Activated CD8-positive, alpha-beta memory T cell treated with anti-CD3 and anti-CD28 coated beads, Interleukin-2, amount 50 U/mL, for 24 hours (primary cell): ENCODE results near the gene RAPSN.

Experiments used
- DNase-seq: peaks from one replicate; pipeline ENCODE4 v3.0.0-alpha.2; 2020; ENCODE audit errors: extremely low read depth

RAPSN gene

DNA sequence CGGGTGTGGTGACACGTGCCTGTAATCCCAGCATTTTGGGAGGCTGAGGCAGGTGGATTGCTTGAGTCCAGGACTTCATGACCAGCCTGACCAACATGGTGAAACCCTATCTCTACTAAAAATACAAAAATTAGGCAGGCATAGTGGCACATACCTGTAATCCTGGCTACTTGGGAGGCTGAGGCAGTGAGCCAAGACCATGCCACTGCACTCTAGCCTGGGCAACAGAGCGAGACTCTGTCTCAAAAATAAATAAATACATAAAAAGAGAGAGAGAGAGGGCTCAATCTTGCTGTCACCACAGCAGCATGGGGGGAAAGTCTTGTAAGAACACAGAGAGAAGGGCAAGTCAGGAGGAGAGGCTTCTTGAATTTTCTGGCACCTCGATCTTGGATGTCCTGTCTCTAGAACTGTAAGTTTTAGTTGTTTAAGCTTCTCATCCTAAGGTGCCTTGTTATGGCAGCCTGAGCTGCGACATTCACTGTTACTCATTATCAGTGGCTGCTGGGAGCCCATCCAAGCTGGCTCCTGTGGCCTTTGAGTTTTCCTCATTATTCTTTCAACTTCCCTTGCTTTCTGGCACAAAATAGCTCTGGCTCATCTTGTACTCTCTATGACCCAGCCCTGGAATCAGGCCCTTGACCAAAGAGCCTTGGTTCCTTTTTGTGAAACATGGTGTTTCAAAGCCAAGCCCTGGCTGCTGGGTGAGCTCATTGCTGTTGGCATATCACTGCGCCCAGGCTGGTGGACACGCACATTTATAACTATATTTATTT lies 14.7 kb downstream of the RAPSN start:
- no peak for DNase-seq

- DNase-seq: no peak
These were observed 15.8 kb downstream of the RAPSN start for GRCh38 chr11:47433157-47433556.

DNA sequence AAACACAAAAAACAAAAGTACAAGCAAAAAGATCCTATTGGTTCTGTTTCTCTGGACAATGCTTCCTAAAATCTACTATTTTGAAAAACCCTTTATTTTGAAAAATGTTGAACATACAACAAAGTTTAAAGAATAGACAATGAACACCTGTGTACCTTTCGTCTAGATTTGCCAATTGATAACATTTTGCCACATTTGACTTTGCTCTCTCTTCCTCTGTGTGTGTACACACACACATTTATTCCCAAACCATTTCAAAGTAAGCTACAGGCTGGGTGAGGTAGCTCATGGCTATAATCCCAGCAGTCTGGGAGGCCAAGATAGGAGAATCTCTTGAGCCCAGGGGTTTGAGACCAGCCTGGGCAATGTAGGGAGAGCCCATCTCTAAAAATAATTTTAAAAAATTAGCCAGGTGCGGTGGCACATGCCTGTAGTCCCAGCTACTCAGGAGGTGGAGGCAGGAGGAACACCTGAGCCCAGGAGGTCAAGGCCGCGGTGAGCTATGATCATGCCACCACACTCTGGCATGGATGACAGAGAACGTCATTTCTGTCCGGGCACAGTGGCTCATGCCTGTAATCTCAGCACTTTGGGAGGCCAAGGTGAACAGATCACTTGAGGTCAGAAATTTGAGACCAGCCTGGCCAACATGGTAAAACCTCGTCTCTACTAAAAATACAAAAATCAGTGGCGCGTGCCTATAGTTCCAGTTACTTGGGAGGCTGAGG lies 17.4 kb downstream of the RAPSN start:
- DNase-seq: no peak

GRCh38 chr11:47430524-47430923 lies 18.4 kb downstream of the RAPSN start:
- no peak for DNase-seq

GRCh38 chr11:47426062-47426956 lies 22.6 kb downstream of the RAPSN start, which contains the start of gene PSMC3:
Gene PSMC3 (minus strand): TSS chr11:47426439. CDS start chr11:47426279, 160 bp downstream.
- DNase-seq: peak; percentile 97

GRCh38 chr11:47425611-47426010 lies 23.3 kb downstream of the RAPSN start:
- no peak for DNase-seq

DNA sequence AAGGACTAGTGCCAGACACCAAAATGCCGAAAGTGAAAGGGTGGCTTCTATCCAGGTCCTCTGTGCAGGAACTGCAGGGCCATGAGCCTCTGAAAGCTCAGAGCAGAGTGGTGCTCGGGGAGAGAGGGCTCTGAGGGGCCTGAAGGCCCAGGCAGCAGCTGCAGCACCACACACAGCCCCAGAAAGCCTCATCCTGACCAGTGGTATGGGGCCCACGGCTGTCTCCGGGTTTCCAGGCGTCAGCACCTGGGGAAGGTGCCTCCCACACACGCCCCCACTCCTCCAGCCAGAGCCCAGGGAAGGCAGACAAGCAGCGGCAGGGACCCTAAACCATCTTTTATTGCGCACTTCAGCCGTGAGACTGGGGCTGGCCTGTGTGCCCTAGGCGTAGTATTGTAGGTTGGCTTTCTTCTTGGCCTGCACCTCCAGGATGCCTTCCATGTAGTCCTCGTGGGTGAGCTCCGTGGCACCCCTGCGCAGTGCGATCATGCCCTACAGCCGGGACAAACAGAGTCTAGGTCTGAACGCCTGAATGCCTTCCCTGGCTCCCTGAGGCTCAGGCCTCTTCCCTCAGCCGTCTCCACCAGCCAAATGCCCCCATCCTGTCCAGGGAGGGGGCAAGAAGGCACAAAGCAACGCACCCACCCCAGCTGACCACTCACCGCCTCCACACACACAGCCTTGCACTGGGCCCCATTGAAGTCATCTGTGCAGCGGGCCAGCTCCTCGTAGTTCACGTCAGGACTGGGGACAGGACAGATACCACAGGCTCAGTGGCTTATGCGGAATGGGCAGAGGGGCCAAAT lies 30.3 kb downstream of the RAPSN start:
- no peak for DNase-seq

DNA sequence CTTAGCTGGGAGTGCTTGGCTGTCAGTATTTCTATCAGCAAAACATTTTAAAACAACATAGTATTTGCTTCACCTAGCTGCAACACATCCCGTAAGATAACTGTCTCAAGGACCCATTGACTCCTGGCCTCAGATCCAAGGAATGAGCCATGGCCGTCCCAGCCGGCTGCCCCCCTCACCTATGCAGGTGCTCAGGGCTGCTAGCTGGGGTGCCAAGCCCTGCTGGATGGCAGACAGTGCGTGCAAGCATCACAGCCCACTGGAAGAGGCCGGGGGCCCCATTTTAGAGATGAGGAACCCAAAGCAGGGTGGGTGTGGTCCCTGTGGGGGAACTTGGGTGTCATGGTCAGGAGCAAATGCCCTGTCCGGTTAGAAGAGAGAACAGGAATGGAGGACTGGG lies 31.2 kb downstream of the RAPSN start:
- DNase-seq: no peak

- no peak for DNase-seq
These were observed 32.9 kb downstream of the RAPSN start for GRCh38 chr11:47415949-47416472.

- no peak for DNase-seq
These were observed 33.7 kb downstream of the RAPSN start for GRCh38 chr11:47415091-47415854.

- no peak for DNase-seq
These were observed 34.3 kb downstream of the RAPSN start for GRCh38 chr11:47414685-47415070.

DNA sequence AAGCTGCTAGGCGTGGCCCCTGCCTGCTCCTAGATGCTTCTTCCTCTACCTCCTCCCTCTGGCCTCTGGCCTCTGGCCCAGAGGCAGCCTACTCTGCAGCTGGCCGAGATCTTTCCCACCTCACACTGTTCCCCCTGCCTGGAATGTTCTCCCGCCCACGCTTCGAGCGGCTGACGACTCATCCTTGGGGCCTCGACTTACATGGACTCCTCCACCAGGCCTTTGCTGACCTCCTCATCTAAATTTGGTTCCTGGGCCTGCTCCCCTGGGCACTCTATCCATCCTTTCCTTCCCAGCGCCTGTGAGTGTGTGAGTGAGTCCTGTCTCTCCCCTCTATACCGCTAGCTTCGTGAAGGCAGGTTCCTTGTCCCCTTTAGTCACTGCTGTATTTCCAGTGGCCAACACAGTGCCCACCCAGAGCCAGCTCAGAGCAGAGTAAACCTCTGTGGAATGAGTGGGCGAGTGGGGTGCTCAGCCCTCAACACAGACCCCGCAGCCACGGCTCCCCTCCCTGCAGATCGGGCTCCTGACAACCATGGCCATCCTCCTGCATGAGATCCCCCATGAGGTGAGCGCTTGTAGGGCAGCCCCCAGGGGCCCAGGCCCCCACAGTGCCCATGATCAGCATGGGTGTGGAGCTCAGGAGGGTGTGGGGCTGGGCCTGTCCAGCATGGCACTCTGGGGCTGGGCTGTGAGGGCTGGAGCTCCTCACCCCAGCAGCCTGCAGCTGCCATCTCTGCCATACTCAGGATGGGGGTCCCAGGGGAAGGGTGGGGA lies 34.8 kb downstream of the RAPSN start:
- no peak for DNase-seq

GRCh38 chr11:47413351-47413750 lies 35.6 kb downstream of the RAPSN start:
- DNase-seq: no peak

DNA sequence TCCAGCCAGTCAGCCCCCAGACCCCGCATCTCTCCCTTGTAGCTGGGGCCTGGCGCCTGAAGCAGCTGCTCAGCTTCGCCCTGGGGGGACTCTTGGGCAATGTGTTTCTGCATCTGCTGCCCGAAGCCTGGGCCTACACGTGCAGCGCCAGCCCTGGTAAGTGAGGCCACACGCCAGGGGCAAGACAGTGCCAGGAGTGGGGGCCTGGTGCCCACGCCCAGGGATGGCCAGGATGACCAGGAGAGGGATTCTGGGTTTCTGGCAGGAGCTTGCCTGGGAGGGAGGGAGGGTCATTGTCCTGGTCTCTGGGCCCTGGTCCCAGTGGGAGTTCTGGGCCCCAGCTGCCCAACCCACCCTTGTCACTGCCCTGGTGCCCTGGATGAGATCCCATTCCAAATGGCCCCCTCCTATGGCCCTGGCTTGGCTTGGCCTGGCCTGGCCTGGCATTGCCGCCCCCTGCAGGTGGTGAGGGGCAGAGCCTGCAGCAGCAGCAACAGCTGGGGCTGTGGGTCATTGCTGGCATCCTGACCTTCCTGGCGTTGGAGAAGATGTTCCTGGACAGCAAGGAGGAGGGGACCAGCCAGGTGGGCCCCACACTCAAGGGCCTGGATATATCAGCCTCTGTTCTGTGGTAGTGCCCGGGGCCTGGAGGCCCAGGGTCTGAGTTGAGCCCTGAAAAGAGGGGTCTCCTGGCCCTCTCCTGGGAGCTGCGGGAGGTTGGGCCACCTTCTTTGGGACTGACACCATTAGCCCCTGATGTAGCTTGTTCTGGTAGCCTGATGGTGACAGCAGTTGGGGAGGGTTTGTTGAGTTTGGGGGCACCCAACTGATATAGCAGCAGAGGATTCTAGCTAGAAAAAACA lies 36.8 kb downstream of the RAPSN start:
- no peak for DNase-seq

GRCh38 chr11:47410370-47411264 lies 38.3 kb downstream of the RAPSN start:
- DNase-seq: no peak

DNA sequence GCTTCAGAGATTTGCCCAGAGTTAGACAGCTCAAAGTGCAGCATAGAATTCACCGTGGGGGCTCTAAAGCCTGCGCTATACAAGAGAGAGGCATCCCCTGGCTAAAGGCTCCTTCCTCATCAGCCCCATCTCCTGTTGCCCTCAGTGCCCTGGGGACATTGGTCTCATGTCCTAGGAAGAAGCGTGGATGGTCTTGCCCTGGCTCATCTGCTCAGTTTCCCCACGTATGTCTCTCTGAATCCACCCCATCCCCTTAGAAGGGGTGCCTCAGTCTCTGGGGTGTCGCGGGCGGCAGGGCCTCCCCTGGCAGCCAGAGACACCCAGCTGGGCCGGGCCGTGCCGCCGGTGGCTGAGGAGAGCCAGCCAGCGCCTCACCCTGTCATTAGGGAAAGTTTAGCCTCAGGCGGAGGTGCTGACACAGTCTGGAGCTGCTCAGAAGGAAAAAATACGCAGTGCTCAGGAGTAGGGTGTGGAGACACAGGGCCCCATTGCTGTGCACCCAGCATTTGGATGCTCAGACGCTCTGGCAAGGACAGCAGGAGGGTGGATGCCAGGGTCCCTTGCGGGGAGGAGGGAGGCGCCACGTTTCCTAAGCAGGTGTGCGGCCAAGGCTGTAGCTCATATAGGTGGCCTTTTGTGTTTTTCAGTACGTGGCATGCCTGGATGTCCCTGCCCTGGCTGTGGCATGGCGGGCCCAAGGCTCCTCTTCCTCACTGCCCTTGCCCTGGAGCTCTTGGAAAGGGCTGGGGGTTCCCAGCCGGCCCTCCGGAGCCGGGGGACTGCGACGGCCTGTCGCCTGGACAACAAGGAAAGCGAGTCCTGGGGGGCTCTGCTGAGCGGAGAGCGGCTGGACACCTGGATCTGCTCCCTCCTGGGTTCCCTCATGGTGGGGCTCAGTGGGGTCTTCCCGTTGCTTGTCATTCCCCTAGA lies 39.2 kb downstream of the RAPSN start:
- no peak for DNase-seq
